Activated CD4-positive, CD25-positive, alpha-beta regulatory T cell treated with anti-CD3 and anti-CD28 coated beads, Interleukin-2, amount 50 U/mL, for 72 hours (primary cell): Measurements from ENCODE around the gene HIGD2B.
"Not testable (repeated sequence)": the region's sequence is repeated elsewhere in the genome, so short reads cannot be mapped to it uniquely, and the experiment has no call there.

Experiments used
- DNase-seq: peaks from one replicate; pipeline ENCODE4 v3.0.0; 2021

Gene HIGD2B, protein sequence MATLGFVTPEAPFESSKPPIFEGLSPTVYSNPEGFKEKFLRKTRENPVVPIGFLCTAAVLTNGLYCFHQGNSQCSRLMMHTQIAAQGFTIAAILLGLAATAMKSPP

GRCh38 chr15:72685925-72686794 is at the start of gene HIGD2B, which contains the start of gene BBS4:
Gene HIGD2B, minus strand, starts transcription at chr15:72686182. Its CDS starts 9,808 bp downstream, at chr15:72676374.
Gene BBS4, plus strand, starts transcription at chr15:72686207. Its CDS starts 21 bp downstream, at chr15:72686228.
- DNase-seq, result peak; percentile 85

GRCh38 chr15:72735111-72735510 is 49.1 kb upstream of the HIGD2B start:
- DNase-seq, result no peak

DNA sequence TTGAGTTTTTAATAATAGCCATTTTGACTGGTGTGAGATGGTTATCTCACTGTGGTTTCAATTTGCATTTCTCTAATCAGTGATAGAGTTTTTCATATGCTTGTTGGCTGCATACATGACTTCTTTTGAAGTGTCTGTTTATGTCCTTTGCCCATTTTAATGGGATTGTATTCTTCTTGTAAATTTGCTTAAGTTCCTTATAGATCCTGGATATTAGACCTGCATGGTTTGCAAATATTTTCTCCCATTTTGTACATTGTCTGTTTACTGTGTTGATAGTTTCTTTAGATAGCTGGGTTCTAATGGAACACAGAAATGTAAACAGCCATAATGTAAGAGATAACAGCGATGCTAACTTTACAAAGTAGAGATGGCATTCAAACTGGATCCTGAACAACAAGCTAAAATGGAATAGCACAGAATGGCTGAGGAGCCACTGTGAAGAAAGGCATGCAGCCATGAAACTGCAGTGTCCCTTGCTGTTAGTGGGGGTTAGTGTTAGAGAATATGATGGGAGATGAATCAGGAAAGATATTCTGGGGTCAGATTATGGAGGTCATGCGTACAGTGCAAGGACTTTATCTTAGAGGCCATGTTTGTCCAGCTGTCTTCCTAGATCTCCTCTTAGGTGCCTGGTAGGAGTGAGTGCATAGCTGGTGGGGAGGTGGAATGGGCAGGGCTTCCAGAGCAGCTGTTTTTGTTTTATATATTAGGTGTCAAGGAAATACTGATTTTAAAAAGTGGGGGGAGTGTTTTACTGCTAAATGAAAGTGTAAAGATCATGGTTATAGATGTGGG is 48.2 kb upstream of the HIGD2B start:
- DNase-seq, result no peak

DNA sequence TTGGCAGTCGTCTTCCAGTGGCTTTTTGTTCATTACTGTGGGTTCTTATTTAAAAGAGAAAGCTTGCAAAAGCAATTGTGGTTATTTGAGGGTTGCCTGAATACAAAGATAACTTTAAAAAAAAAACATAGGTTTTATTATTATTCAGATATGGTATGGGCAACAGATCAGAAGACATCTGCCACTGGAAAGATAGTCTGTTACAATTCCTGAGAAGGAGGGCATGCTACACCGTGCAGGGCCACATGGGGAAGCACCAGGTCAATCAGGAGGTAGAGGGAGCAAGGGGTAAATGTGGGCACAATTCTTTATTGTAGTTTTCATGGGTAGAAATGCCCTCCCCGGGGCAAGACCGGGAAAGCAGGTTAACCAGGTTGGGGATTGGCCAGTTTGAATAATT is 46.5 kb upstream of the HIGD2B start:
- no peak for DNase-seq

- no peak for DNase-seq
Observed at GRCh38 chr15:72732086-72732485, 46.1 kb upstream of the HIGD2B start.

- DNase-seq, result no peak
Observed at GRCh38 chr15:72728821-72729220, 42.8 kb upstream of the HIGD2B start.

DNA sequence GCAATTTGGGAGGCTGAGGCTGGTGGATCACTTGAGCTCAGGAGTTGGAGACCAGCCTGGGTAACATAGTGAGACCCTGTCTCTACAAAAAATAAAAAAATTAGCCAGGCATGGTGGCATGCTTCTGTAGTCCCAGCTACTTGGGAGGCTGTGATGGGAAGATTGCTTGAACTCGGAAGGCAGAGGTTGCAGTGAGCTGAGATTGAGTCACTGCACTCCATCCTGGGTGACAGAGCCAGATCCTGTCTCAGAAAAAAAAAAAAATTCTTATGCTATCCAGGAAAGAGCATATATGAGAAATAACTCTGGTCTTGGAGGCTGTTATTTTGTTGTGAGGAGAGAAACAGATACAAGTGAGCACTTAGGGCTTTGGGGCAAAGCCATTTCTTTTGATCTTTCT is 42.3 kb upstream of the HIGD2B start:
- DNase-seq, result not testable (repeated sequence)

DNA sequence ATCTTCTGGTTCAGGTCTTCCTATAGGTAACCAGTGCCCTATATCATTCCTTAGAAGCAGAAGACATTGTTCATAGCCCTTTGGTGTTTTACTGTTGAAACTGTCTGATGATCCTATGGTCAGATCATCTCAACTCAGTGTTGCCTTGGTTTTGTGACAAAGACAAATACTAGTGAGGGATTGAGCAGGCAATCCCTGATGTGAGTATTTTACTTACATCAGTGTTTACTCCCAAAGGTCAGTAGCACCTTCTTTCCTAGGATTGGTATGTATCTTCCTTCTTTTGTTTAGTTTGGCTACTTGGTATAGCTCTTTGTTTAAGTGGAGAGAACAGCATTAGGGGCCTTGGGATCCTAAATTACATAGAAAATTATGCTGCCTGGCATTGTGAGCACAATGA is 41.2 kb upstream of the HIGD2B start:
- DNase-seq, result no peak

DNA sequence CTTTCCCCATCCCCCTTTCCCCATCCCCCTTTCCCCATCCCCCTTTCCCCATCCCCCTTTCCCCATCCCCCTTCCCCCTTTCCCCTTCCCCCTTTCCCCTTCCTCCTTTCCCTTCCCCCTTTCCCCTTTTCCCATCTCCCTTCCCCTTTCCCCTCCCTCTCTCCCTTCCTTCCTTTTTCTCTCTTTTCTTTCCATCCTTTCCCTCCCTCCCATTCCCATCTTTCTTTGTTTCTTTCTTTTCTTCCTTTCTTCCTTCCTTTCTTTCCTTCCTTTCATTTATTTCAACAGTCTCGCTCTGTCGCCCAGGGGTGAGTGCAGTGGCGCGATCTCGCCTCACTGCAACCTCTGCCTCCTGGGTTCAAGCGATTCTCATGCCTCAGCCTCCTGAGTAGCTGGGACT is 39.9 kb upstream of the HIGD2B start:
- DNase-seq, result not testable (repeated sequence)

DNA sequence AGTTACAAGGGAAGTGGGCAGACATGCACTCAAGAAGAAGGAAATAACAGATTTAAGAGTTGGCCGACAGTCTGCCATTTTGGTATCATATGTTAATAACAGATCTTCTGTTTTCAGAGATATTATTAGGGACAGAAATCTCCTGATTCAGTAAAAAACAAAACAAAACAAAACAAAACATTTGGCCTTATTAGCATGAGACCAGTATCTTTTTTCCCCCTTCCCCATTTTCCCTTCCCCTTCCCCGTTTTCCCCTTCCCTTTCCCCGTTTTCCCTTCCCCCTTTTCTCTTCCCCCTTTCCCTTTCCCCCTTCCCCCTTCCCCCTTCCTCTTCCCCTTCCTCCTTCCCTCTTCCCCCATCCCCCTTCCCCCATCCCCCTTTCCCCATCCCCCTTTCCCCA is 39.5 kb upstream of the HIGD2B start:
- DNase-seq, result no peak

- DNase-seq, result no peak
Observed at GRCh38 chr15:72724028-72724427, 38.0 kb upstream of the HIGD2B start.

DNA sequence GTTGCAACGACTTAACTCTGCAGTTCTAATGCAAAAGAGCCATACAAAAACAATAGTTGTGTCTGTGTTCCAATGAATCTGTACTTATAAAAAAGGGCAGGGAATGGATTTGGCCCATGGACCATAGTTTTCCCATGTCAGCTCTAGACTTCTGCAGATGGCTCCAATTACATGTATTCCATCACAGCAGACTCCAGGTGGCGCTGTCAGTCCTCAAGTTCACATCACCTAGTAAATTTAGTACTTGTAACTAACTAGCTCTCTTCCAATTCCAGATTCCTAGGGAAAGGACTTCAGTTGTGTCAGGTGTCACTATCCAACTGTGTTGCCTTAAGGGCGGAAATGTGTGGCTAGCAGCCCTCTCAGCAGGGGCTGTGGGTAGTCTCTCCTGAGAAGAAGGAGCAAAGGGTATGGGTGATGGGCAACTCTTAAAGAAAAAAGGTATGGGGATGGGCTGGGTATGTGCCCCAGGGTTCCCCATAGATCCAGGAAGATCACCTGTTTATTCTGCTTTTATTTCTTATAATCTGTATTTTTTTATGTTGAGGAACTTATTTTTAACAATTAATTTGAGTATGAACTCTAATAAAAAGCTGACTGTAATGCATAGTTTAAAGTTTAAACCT is 36.2 kb upstream of the HIGD2B start:
- peak; percentile 59 for DNase-seq

DNA sequence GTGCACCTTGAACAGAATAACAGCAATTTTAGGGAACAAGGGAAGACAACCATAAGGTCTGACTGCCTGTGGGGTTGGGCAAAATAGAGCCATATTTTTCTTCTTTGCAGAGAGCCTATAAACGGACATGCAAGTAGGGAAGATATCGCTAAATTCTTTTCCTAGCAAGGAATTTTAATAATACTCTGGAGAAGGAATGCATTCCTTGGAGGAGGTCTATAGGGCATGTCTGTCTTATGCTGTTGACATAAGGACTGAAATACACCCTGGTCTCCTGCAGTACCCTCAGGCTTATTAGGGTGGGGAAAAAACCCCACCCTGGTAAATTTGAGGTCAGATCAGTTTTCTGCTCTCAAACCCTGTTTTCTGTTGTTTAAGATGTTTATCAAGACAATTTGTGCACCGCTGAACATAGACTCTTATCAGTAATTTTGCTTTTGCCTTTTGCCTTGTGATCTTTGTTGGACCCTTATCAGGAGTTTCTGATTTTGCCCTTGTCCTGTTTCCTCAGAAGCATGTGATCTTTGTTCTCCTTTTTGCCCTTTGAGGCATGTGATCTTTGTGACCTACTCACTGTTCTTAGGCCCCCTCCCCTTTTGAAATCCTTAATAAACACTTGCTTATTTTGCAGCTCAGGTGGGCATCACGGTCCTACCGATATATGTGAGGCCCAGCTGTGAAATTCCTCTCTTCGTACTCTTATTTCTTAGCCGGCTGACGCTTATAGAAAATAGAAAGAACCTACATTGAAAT is 22.7 kb upstream of the HIGD2B start:
- DNase-seq, result not testable (repeated sequence)

GRCh38 chr15:72706266-72706665 is 20.3 kb upstream of the HIGD2B start:
- no peak for DNase-seq

- DNase-seq, result no peak
Observed at GRCh38 chr15:72700076-72700475, 14.1 kb upstream of the HIGD2B start.

DNA sequence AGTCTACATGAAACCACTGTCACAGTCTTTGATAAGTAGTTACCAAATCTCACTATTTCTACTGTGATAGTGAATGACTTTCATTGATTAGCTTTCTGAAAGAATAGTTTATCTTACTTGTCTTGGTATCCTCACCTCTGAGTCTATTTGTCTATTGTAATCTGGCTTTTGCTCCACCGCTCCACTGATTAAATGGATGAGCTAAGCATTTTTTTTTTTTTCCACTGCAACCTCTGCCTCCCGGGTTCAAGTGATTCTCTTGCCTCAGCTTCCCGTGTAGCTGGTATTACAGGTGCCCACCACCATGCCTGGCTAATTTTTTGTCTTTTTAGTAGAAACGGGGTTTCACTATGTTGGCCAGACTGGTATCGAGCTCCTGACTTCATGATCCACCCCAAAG is 13.0 kb upstream of the HIGD2B start:
- DNase-seq, result no peak

- no peak for DNase-seq
Observed at GRCh38 chr15:72690938-72691337, 5.0 kb upstream of the HIGD2B start.

DNA sequence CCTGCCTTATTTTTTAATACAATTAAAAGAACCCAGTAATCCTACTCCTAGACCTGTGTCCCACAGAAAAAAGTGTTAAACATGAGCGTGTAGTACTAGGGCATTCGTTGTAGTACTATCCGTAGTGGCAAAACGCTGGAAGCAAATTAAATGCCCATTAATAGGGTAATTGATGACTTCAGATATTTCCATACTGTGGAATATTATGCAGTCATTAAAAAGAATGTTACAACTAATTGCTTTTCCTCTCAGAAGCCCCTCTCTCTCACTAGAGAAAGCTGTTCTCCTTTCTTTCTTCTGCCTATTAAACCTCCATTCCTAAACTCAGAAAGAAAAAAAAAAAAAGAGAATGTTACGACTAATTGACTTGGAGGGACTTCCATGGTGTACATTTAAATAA is 2.7 kb upstream of the HIGD2B start:
- no peak for DNase-seq

DNA sequence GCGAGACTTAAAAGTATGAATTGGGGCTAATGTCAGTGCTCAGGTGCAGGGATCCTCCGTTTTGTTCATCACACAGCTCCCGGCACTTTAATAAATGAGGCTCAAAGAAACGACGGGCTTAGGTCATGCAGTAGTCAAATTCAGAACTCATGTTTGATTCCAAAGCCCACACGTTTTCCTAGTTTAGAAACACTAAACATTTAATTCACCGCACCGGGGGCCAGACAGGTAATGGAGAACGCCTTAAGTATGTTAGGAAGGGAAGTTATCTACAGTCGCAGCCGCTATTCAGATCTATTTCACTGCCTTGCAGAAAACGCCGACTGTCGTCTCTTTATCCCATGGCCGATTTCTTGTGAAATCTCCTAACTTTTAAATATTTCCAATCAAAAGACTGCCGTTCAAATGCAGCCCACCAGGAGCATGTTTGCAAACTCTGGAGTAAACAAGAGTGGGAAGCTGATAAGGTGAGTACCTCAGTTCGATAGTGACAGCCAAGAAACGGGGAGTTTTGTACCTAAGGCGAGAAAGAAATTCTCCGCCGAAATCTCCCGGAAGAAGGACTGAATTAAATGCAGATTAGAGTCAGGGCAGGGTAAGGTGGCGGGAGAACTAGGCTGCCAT is 569 bp downstream of the HIGD2B start:
- DNase-seq, result no peak

DNA sequence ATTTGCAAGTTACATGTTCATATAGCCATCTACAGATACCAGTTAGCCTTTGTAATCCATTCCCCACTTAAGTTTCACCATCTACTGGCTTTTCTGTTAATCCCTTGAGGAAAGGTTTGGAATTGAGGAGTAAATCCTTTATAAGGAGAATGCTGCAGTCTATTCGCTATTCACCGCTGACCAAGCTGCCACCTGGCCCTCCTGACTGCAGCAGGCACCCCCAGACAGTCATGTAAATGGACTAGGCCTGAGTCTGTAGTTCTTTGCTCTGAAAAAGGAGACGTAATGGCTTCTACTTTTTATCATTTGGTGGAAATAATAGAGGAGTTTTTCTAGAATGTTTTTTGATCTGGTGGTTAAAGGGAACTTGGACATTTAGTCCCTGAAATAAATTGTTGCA is 3.2 kb downstream of the HIGD2B start:
- no peak for DNase-seq

- DNase-seq, result no peak
Observed at GRCh38 chr15:72680931-72681330, 5.1 kb downstream of the HIGD2B start.

DNA sequence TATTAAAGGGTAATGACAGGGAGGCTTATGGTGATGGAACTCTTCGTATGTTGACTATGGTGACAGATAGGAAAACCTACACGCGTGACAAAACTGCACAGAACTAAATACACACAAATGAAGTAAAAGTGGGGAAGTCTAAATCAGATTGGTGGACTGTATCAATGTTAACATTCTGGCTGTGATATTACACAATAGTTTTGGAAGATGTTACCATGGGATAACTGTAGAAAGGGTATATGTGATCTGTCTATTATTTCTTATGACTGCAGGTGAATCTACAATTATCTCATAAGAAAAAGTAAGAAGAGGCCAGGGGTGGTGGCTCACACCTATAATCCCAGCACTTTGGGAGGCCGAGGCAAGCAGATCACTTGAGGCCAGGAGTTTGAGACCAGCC is 9.1 kb downstream of the HIGD2B start:
- no peak for DNase-seq
